Measurements from ENCODE around the gene IGF2BP2. TPM values are rescaled to one million over a fixed set of nuclear protein-coding genes. Genes with fewer than 3 reads are reported as not detected.

IGF2BP2 gene
- total RNA-seq, 1 donor from 2014 or later: 17.4 TPM

- no peak for ATAC-seq
- H3K36me3 ChIP-seq: no peaks in the 10 kb centered on the region
- H3K27me3 ChIP-seq: no peaks in the 10 kb centered on the region
- intact Hi-C loops (cut with DNase I): loop anchor here (2.0 kb wide), 1 partner anchor 90 kb away; no protein-coding TSS in a partner anchor
- no peak for TF ChIP-seq CTCF (IDR thresholded peaks at IDR 0.05)
- peaks cover 22% of the 10 kb centered on the region for H3K4me1 ChIP-seq
- no peaks in the 10 kb centered on the region for H3K9me3 ChIP-seq
- no peak overlapping the region for H3K27ac ChIP-seq
- DNase-seq: no peak
- no peak overlapping the region for H3K4me3 ChIP-seq
These were observed 58.4 kb downstream of the IGF2BP2 start for GRCh38 chr3:185766329-185767001.

- DNase-seq (no peak), ATAC-seq (no peak)
- no peaks in the 10 kb centered on the region for H3K36me3 ChIP-seq
- H3K27ac ChIP-seq: no peak overlapping the region
- TF ChIP-seq CTCF (IDR thresholded peaks at IDR 0.05): no peak
- no peak overlapping the region for H3K4me3 ChIP-seq
- no peaks in the 10 kb centered on the region for H3K27me3 ChIP-seq
- peaks cover 22% of the 10 kb centered on the region for H3K4me1 ChIP-seq
- no peaks in the 10 kb centered on the region for H3K9me3 ChIP-seq
- intact Hi-C loops (cut with DNase I): no loop called here
These were observed 59.9 kb downstream of the IGF2BP2 start for GRCh38 chr3:185764980-185765370.

GRCh38 chr3:185764163-185764979, 60.5 kb downstream of the IGF2BP2 start:
- H3K4me1 ChIP-seq: peaks cover 22% of the 10 kb centered on the region
- H3K9me3 ChIP-seq: no peaks in the 10 kb centered on the region
- no peaks in the 10 kb centered on the region for H3K36me3 ChIP-seq
- peak; percentile 46 for ATAC-seq
- intact Hi-C loops (cut with DNase I): no loop called here
- TF ChIP-seq CTCF (IDR thresholded peaks at IDR 0.05): no peak
- H3K27me3 ChIP-seq: no peaks in the 10 kb centered on the region
- no peak for DNase-seq
- H3K27ac ChIP-seq: peak overlapping the region; percentile 44
- no peak overlapping the region for H3K4me3 ChIP-seq

- Histone ChIP-seq H3K27me3 (no peaks in the 10 kb centered on the region), H3K27ac (no peak overlapping the region)
These were observed 61.4 kb downstream of the IGF2BP2 start for GRCh38 chr3:185763347-185764005.

GRCh38 chr3:185760550-185760949, 64.3 kb downstream of the IGF2BP2 start:
- H3K36me3 ChIP-seq: no peaks in the 10 kb centered on the region
- no peak for TF ChIP-seq CTCF (IDR thresholded peaks at IDR 0.05)
- no peaks in the 10 kb centered on the region for H3K27me3 ChIP-seq
- H3K4me1 ChIP-seq: peaks cover 16% of the 10 kb centered on the region
- DNase-seq (no peak), ATAC-seq (no peak)
- no peak overlapping the region for H3K27ac ChIP-seq
- peak overlapping the region; percentile 21 for H3K4me3 ChIP-seq
- intact Hi-C loops (cut with DNase I): no loop called here
- H3K9me3 ChIP-seq: no peaks in the 10 kb centered on the region

More at GRCh38 chr3:185763347-185764005, 61.4 kb downstream of the IGF2BP2 start:
- no peaks in the 10 kb centered on the region for H3K9me3 ChIP-seq
- DNase-seq (no peak), ATAC-seq (no peak)
- no peak for TF ChIP-seq CTCF (IDR thresholded peaks at IDR 0.05)
- H3K36me3 ChIP-seq: no peaks in the 10 kb centered on the region
- intact Hi-C loops (cut with DNase I): no loop called here
- no peak overlapping the region for H3K4me3 ChIP-seq
- H3K4me1 ChIP-seq: peaks cover 22% of the 10 kb centered on the region
